Measurements from ENCODE around the gene E2F1. TPM values are rescaled to one million over a fixed set of nuclear protein-coding genes. Genes with fewer than 3 reads are reported as not detected.

Gene E2F1
- total RNA-seq, 2 experiments from 2014 or later: 128 to 148 TPM

DNA sequence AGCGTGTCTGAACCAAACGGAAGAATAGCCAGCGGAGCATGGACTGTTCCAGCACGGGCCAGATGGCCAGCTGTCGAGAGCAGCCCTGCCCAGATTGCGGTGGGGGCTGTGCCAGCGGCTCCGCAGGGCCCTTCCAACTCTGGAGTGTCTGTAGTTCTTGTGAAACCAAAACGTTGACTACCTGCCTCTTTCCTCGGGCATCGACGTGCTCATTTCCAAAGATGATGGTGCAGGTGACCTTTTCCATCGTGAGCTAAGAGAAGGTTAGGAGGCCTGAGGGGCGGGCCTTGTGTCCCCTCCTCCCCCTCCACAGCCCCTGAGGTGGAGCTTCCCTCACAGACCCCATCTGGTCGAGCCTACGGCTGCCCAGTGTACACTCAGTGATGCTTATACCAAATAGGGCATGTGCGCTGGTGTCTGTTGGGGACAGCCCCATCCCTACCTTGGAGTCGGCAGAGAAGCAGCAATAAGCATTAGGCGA lies 36.9 kb downstream of the E2F1 start:
- intact Hi-C loops (cut with micrococcal nuclease; ENCODE audit: unreplicated experiment): no loop called here
- Histone ChIP-seq H3K4me2 (ENCODE audit: low read length) (no peak overlapping the region), H4K20me1 (ENCODE audit: insufficient read depth, low read length) (peaks cover 5% of the 10 kb centered on the region; the same call in 1 of the 2 replicates), H2AFZ (ENCODE audit: low read length) (no peak overlapping the region), H3K79me2 (ENCODE audit: insufficient read depth, low read depth, low read length) (no peaks in the 10 kb centered on the region), H3K4me1 (ENCODE audit: insufficient read depth, low read length, poor library complexity, severe bottlenecking) (peaks cover 19% of the 10 kb centered on the region), H3K4me3 (ENCODE audit: low read depth, low read length, poor library complexity, severe bottlenecking) (no peak overlapping the region), H3K9me2 (ENCODE audit: insufficient read depth, low read length) (no peaks in the 10 kb centered on the region), H3K27ac (ENCODE audit: low read depth, low read length, poor library complexity, severe bottlenecking) (no peak overlapping the region), H3K36me3 (ENCODE audit: insufficient read depth, low read length) (peaks cover 43% of the 10 kb centered on the region), H3K9me3 (ENCODE audit: low read length) (no peaks in the 10 kb centered on the region)
- ChIA-PET POLR2A (no interaction called here), CTCF (ENCODE audit: unreplicated experiment) (interaction anchor here (0.9 kb wide), 1 partner anchor 82 kb away, joined by 3 read pairs; no protein-coding TSS in a partner anchor)
- no TSS peak for BruUV-seq (replicated peaks)
- TF ChIP-seq EZH2phosphoT487 (IDR thresholded peaks at IDR 0.05; ENCODE audit: borderline replicate concordance, low read depth, low read length): no peak
- TF ChIP-seq CTCF (conservative IDR thresholded peaks at IDR 0.05; ENCODE audit: low read length): no peak
- no peak for DNase-seq (ENCODE audit: low spot score)

DNA sequence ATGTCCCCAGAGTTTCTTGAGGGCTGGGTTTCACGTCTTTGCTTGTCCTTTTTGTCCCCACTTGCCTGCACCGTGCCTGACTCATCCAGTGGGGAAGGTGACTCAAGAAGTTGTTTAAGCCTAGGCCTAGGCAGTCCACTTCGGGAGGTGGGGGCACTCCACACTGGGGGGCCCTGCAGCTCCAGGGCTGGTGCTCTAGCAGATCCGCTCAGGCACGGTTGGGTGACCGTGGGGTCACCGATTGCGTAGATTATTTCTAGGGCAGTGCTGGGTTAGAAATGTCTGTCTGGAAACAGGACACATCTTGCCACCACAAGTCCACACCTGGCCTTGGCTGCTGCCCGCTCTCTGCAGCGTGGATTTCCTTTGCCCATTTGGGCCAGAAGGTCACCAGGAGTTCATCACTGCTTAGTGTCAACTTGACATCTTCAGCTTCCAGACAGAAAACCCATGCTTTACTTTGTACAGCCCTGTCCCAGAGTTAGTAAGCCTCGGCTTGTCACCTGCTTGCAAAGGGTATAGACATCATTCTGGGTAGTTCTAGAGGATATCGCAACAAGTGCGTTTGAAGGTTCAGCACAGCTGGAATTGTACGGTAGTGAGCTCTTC lies 37.7 kb downstream of the E2F1 start:
- no TSS peak for BruUV-seq (replicated peaks)
- DNase-seq (ENCODE audit: low spot score): no peak
- Histone ChIP-seq H3K9me3 (ENCODE audit: low read length) (no peaks in the 10 kb centered on the region), H3K36me3 (ENCODE audit: insufficient read depth, low read length) (peaks cover 49% of the 10 kb centered on the region), H3K4me2 (ENCODE audit: low read length) (no peak overlapping the region), H4K20me1 (ENCODE audit: insufficient read depth, low read length) (peaks cover 5% of the 10 kb centered on the region; the same call in 1 of the 2 replicates), H2AFZ (ENCODE audit: low read length) (no peak overlapping the region), H3K4me1 (ENCODE audit: insufficient read depth, low read length, poor library complexity, severe bottlenecking) (peaks cover 12% of the 10 kb centered on the region), H3K27ac (ENCODE audit: low read depth, low read length, poor library complexity, severe bottlenecking) (no peak overlapping the region), H3K9me2 (ENCODE audit: insufficient read depth, low read length) (no peaks in the 10 kb centered on the region), H3K4me3 (ENCODE audit: low read depth, low read length, poor library complexity, severe bottlenecking) (no peak overlapping the region), H3K79me2 (ENCODE audit: insufficient read depth, low read depth, low read length) (no peaks in the 10 kb centered on the region)
- no peak for TF ChIP-seq EZH2phosphoT487 (IDR thresholded peaks at IDR 0.05; ENCODE audit: borderline replicate concordance, low read depth, low read length)
- TF ChIP-seq CTCF (conservative IDR thresholded peaks at IDR 0.05; ENCODE audit: low read length): no peak
- intact Hi-C loops (cut with micrococcal nuclease; ENCODE audit: unreplicated experiment): no loop called here
- POLR2A ChIA-PET: interaction anchor here (0.6 kb wide), 1 partner anchor 131 kb away, joined by 3 read pairs; no protein-coding TSS in a partner anchor
- CTCF ChIA-PET (ENCODE audit: unreplicated experiment): interaction anchor here (0.9 kb wide), 1 partner anchor 81 kb away, joined by 3 read pairs; no protein-coding TSS in a partner anchor

Measured in OCI-LY7 (cell line).